H1 (cell line): ENCODE data around the gene SUGP1. TPM values are rescaled to one million over a fixed set of nuclear protein-coding genes. Genes with fewer than 3 reads are reported as not detected.

Experiments
- ASH2L ChIP-seq: fragments of 200-600, 300-600 bp; sonication (generic); IDR thresholded peaks from one replicate; pipeline ENCODE4 v1.7.1; 2017; ENCODE audit warnings: low read length
- BACH1 ChIP-seq: IDR thresholded peaks from 2 replicates; pipeline ENCODE4 v1.6.1; 2012; ENCODE audit warnings: low read length, improper control_type of control experiment
- BCL11A ChIP-seq, 2 experiments: IDR thresholded peaks; one replicate each; pipeline ENCODE4 v1.6.1; 2011; ENCODE audit warnings: low read depth in 2 of 2, low read length in 2 of 2, mild to moderate bottlenecking in 2 of 2
- BRCA1 ChIP-seq: IDR thresholded peaks from 2 replicates; pipeline ENCODE4 v1.6.1; 2012; ENCODE audit warnings: low read depth, low read length, improper control_type of control experiment
- EGR1 ChIP-seq: IDR thresholded peaks from 2 replicates; pipeline ENCODE4 v1.6.1; 2011; ENCODE audit warnings: low read depth, low read length, borderline replicate concordance
- GABPA ChIP-seq: IDR thresholded peaks from 2 replicates; pipeline ENCODE4 v1.6.1; 2011; ENCODE audit warnings: mild to moderate bottlenecking, low read length, moderate library complexity, borderline replicate concordance; ENCODE audit not compliant: insufficient read depth
- HDAC2 ChIP-seq, 2 experiments: fragments of 300-600 bp in 1 of 2; sonication (generic) in 1 of 2; IDR thresholded peaks; 2 replicates each; pipeline ENCODE4 v1.6.1; 2011 to 2012; ENCODE audit warnings: low read depth in 2 of 2, low read length in 2 of 2, mild to moderate bottlenecking in 2 of 2, moderate library complexity in 2 of 2, borderline replicate concordance in 1 of 2, inconsistent platforms in 1 of 2
- JUN ChIP-seq: IDR thresholded peaks from 2 replicates; pipeline ENCODE4 v1.6.1; 2011; ENCODE audit warnings: low read depth, mild to moderate bottlenecking, improper control_type of control experiment, low read length
- MAFK ChIP-seq: IDR thresholded peaks from 2 replicates; pipeline ENCODE4 v1.6.1; 2012; ENCODE audit warnings: low read depth, mild to moderate bottlenecking, improper control_type of control experiment, low read length
- MAX ChIP-seq: IDR thresholded peaks from 2 replicates; pipeline ENCODE4 v1.6.1; 2012; ENCODE audit warnings: inconsistent platforms
- NANOG ChIP-seq: IDR thresholded peaks from 2 replicates; pipeline ENCODE4 v1.6.1; 2011; ENCODE audit warnings: low read length, low read depth, mild to moderate bottlenecking, inconsistent platforms; ENCODE audit not compliant: insufficient read depth, poor library complexity, severe bottlenecking
- POLR2A ChIP-seq, 2 experiments: IDR thresholded peaks; 1 replicate in 1 of 2; 2 replicates in 1 of 2; pipeline ENCODE4 v1.6.1; 2011; ENCODE audit warnings: low read depth in 2 of 2, low read length in 2 of 2, mild to moderate bottlenecking in 2 of 2; ENCODE audit errors: control extremely low read depth in 1 of 2
- POLR2AphosphoS5 ChIP-seq: IDR thresholded peaks from 2 replicates; pipeline ENCODE4 v1.6.1; 2011; ENCODE audit warnings: low read depth, low read length
- RXRA ChIP-seq: IDR thresholded peaks from 2 replicates; pipeline ENCODE4 v1.6.1; 2011; ENCODE audit warnings: low read depth, mild to moderate bottlenecking, low read length, moderate library complexity; ENCODE audit not compliant: insufficient read depth
- SP2 ChIP-seq: IDR thresholded peaks from 2 replicates; pipeline ENCODE4 v1.6.1; 2012; ENCODE audit warnings: mild to moderate bottlenecking, low read length, inconsistent platforms
- SUZ12 ChIP-seq: fragments of 200-600 bp; sonication (generic); IDR thresholded peaks from 2 replicates; pipeline ENCODE4 v1.6.1; 2012; ENCODE audit warnings: mild to moderate bottlenecking, inconsistent platforms, low read length, moderate library complexity, mixed read lengths
- TCF12 ChIP-seq: IDR thresholded peaks from 2 replicates; pipeline ENCODE4 v1.6.1; 2011; ENCODE audit warnings: low read depth, mild to moderate bottlenecking, low read length
- polyA plus RNA-seq, 7 experiments: library from polyadenylated mRNA; depleted of rRNA in 3 of 7; stranded (reverse) in 5 of 7; unstranded in 2 of 7; fragments of >200 nt in 5 of 7; fragments of 200-250 nt in 2 of 7; gene quantifications; 1 replicate in 5 of 7; 2 replicates in 1 of 7; 4 replicates in 1 of 7; pipeline versions ENCODE4 v1.2.1 to v1.2.3, GENCODE V29; 2011 to 2013; ENCODE audit warnings: missing spikeins in 2 of 7, mixed read lengths in 2 of 7
- total RNA-seq: library from RNA; stranded (reverse); fragmentation: NEBNext Ultra II Directional; extraction: Animal tissue kit (Norgen Biotek cat#: 25700); gene quantifications from 2 replicates; pipeline ENCODE4 v1.2.1, GENCODE V29; 2021
- TF ChIP-seq, protein P1 (sequence below), 3 experiments: IDR thresholded peaks; 1 replicate in 2 of 3; 2 replicates in 1 of 3; pipeline versions ENCODE4 v1.5.1 to v1.6.1; 2011; ENCODE audit warnings: low read length in 3 of 3, mild to moderate bottlenecking in 3 of 3, inconsistent platforms in 2 of 3, low read depth in 1 of 3, moderate library complexity in 1 of 3; ENCODE audit not compliant: insufficient read depth in 1 of 3; ENCODE audit errors: control extremely low read depth in 1 of 3
- TF ChIP-seq, protein P2 (sequence below): IDR thresholded peaks from 2 replicates; pipeline ENCODE4 v1.6.1; 2011; ENCODE audit warnings: low read depth, mild to moderate bottlenecking, low read length; ENCODE audit not compliant: insufficient read depth

SUGP1 gene
- total and polyA plus RNA-seq, 2 of the 8 experiments (the other 6 are each of a cell fraction or from before 2014, with no cell fraction given) = 38.5 to 65.2 TPM

- TF ChIP-seq BRCA1 (no peak), ASH2L (no peak), TCF12 (peak; percentile 34; the same call in 1 of the 2 replicates), NANOG (no peak), HDAC2 (IDR thresholded peaks at IDR 0.05; ENCODE audit: borderline replicate concordance in 1 of 2, low read depth in 2 of 2, low read length in 2 of 2) (no peak), SP2 (no peak), RXRA (no peak), GABPA (peak; percentile 67; the same call in 1 of the 2 replicates), EGR1 (no peak), MAFK (no peak), JUN (no peak), MAX (peak; percentile 94), BCL11A (IDR thresholded peaks at IDR 0.05; ENCODE audit: low read depth in 2 of 2, low read length in 2 of 2) (no peak), SUZ12 (no peak), BACH1 (no peak), POLR2A (IDR thresholded peaks at IDR 0.05; ENCODE audit: control extremely low read depth in 1 of 2, low read depth in 2 of 2, low read length in 2 of 2) (peak in 1 of 2 experiments; percentile 33; a peak in 1 of 3 replicates), POLR2AphosphoS5 (peak; percentile 42; the same call in 1 of the 2 replicates)
- TF ChIP-seq, protein P1, sequence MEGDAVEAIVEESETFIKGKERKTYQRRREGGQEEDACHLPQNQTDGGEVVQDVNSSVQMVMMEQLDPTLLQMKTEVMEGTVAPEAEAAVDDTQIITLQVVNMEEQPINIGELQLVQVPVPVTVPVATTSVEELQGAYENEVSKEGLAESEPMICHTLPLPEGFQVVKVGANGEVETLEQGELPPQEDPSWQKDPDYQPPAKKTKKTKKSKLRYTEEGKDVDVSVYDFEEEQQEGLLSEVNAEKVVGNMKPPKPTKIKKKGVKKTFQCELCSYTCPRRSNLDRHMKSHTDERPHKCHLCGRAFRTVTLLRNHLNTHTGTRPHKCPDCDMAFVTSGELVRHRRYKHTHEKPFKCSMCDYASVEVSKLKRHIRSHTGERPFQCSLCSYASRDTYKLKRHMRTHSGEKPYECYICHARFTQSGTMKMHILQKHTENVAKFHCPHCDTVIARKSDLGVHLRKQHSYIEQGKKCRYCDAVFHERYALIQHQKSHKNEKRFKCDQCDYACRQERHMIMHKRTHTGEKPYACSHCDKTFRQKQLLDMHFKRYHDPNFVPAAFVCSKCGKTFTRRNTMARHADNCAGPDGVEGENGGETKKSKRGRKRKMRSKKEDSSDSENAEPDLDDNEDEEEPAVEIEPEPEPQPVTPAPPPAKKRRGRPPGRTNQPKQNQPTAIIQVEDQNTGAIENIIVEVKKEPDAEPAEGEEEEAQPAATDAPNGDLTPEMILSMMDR (IDR thresholded peaks at IDR 0.05; ENCODE audit: control extremely low read depth in 1 of 3, insufficient read depth in 1 of 3, low read depth in 1 of 3, low read length in 3 of 3) = peak; percentile 91 to 99 (median 99)
- TF ChIP-seq, protein P2, sequence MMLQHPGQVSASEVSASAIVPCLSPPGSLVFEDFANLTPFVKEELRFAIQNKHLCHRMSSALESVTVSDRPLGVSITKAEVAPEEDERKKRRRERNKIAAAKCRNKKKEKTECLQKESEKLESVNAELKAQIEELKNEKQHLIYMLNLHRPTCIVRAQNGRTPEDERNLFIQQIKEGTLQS = peak; percentile 66; the same call in 1 of the 2 replicates
These were observed 22.0 kb upstream of the SUGP1 start (continued) for GRCh38 chr19:19342086-19343015.
